Ramos (cell line): ENCODE data around the gene CMSS1.

ENCODE experiments used
- in situ Hi-C: fragments of 300-500 bp; cut with MboI; formaldehyde crosslinking; loops from one replicate; pipeline ENCODE4 v1.14.3; 2022; ENCODE audit warnings: low sequenced_read_pairs; ENCODE audit not compliant: unreplicated experiment

Gene CMSS1

GRCh38 chr3:100033903-100034471 lies 216.3 kb downstream of the CMSS1 start:
- in situ Hi-C loops = no loop called here

GRCh38 chr3:100039075-100039474 lies 221.4 kb downstream of the CMSS1 start:
- in situ Hi-C loops = no loop called here

GRCh38 chr3:100040451-100041225 lies 223.0 kb downstream of the CMSS1 start:
- in situ Hi-C loops = no loop called here

- in situ Hi-C loops = no loop called here
Observed at GRCh38 chr3:100041328-100041749, 223.7 kb downstream of the CMSS1 start.

GRCh38 chr3:100042166-100042981 lies 224.7 kb downstream of the CMSS1 start:
- in situ Hi-C loops = no loop called here

- in situ Hi-C loops = no loop called here
Observed at GRCh38 chr3:100043271-100043670, 225.6 kb downstream of the CMSS1 start.

GRCh38 chr3:100044369-100044768 lies 226.7 kb downstream of the CMSS1 start:
- in situ Hi-C loops = no loop called here

GRCh38 chr3:100045696-100046095 lies 228.0 kb downstream of the CMSS1 start:
- in situ Hi-C loops = no loop called here

- in situ Hi-C loops = no loop called here
Observed at GRCh38 chr3:100046986-100047385, 229.3 kb downstream of the CMSS1 start.

- in situ Hi-C loops = no loop called here
Observed at GRCh38 chr3:100047455-100048141, 229.9 kb downstream of the CMSS1 start.

GRCh38 chr3:100048248-100048647 lies 230.6 kb downstream of the CMSS1 start:
- in situ Hi-C loops = no loop called here

GRCh38 chr3:100051513-100051912 lies 233.9 kb downstream of the CMSS1 start:
- in situ Hi-C loops = loop anchor here (25.0 kb wide), 1 partner anchor 536 kb away; no protein-coding TSS in a partner anchor

GRCh38 chr3:100053951-100054620 lies 236.4 kb downstream of the CMSS1 start:
- in situ Hi-C loops = loop anchor here (25.0 kb wide), 1 partner anchor 533 kb away; no protein-coding TSS in a partner anchor

- in situ Hi-C loops = loop anchor here (25.0 kb wide), 1 partner anchor 529 kb away; no protein-coding TSS in a partner anchor
Observed at GRCh38 chr3:100057716-100058575, 240.3 kb downstream of the CMSS1 start.

- in situ Hi-C loops = loop anchor here (25.0 kb wide), 1 partner anchor 528 kb away; no protein-coding TSS in a partner anchor
Observed at GRCh38 chr3:100059472-100059871, 241.8 kb downstream of the CMSS1 start.

GRCh38 chr3:100060685-100061484 lies 243.2 kb downstream of the CMSS1 start:
- in situ Hi-C loops = loop anchor here (25.0 kb wide), 1 partner anchor 526 kb away; no protein-coding TSS in a partner anchor

- in situ Hi-C loops = loop anchor here (25.0 kb wide), 1 partner anchor 525 kb away; no protein-coding TSS in a partner anchor
Observed at GRCh38 chr3:100062665-100063064, 245.0 kb downstream of the CMSS1 start.
